ENCODE measurements around the gene SLC46A3.

SLC46A3 gene

DNA sequence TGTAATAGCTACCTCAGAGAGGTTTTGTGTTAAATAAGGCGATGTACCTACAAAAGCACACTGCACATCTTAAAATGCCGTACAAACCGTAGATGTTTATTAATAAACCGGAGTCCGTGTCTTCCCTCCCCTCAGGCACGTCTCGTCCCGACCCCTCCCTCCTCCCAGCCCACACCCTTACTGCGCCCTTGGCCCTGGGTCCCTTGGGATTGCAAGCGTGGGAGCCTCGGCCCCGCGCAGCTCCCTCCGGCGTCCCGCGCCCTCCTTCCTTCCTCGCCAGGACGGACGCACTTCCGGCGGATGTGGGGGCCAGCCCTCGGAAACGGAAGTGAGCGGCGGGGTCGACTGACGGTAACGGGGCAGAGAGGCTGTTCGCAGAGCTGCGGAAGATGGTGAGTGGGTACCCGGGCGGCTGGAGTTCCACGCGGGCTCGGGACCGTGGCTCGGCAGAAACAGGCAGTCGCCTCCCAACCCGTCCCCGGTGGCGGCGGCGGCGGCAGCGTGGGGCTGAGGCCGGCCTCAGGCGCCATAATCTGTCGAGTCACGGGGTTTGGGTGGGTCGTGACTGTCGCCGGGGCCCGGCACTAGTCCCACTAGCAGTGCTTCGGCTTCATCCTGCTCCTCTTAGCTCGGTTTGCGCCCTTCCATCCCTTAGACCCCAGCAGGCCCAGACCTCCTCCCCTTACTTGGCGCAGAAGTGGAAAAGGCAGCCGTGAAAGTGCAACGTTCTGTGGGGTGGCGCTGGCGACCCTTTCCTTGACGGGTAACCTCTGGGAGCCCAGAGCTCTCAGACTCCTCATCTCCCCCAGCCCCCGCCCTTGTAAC, 59.8 kb downstream of the SLC46A3 start, which contains the start of gene POMP (continued):
- TF ChIP-seq ZBTB8A (tag by site-specific recombination; IDR thresholded peaks at IDR 0.05) = peak; percentile 64
- TF ChIP-seq ZNF549 (tag by site-specific recombination; IDR thresholded peaks at IDR 0.05) = no peak
- TF ChIP-seq ZNF830 (tag by site-specific recombination; IDR thresholded peaks at IDR 0.05; ENCODE audit: low read depth) = no peak
- TF ChIP-seq, protein P1, sequence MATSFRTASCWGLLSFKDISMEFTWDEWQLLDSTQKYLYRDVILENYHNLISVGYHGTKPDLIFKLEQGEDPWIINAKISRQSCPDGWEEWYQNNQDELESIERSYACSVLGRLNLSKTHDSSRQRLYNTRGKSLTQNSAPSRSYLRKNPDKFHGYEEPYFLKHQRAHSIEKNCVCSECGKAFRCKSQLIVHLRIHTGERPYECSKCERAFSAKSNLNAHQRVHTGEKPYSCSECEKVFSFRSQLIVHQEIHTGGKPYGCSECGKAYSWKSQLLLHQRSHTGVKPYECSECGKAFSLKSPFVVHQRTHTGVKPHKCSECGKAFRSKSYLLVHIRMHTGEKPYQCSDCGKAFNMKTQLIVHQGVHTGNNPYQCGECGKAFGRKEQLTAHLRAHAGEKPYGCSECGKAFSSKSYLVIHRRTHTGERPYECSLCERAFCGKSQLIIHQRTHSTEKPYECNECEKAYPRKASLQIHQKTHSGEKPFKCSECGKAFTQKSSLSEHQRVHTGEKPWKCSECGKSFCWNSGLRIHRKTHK (tag by site-specific recombination; IDR thresholded peaks at IDR 0.05) = no peak
- no peak for TF ChIP-seq BCL11A (tag by site-specific recombination; IDR thresholded peaks at IDR 0.05; ENCODE audit: low read depth)
- TF ChIP-seq, protein P2, sequence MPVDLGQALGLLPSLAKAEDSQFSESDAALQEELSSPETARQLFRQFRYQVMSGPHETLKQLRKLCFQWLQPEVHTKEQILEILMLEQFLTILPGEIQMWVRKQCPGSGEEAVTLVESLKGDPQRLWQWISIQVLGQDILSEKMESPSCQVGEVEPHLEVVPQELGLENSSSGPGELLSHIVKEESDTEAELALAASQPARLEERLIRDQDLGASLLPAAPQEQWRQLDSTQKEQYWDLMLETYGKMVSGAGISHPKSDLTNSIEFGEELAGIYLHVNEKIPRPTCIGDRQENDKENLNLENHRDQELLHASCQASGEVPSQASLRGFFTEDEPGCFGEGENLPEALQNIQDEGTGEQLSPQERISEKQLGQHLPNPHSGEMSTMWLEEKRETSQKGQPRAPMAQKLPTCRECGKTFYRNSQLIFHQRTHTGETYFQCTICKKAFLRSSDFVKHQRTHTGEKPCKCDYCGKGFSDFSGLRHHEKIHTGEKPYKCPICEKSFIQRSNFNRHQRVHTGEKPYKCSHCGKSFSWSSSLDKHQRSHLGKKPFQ (tag by site-specific recombination; IDR thresholded peaks at IDR 0.05) = no peak
- TF ChIP-seq, protein P3, sequence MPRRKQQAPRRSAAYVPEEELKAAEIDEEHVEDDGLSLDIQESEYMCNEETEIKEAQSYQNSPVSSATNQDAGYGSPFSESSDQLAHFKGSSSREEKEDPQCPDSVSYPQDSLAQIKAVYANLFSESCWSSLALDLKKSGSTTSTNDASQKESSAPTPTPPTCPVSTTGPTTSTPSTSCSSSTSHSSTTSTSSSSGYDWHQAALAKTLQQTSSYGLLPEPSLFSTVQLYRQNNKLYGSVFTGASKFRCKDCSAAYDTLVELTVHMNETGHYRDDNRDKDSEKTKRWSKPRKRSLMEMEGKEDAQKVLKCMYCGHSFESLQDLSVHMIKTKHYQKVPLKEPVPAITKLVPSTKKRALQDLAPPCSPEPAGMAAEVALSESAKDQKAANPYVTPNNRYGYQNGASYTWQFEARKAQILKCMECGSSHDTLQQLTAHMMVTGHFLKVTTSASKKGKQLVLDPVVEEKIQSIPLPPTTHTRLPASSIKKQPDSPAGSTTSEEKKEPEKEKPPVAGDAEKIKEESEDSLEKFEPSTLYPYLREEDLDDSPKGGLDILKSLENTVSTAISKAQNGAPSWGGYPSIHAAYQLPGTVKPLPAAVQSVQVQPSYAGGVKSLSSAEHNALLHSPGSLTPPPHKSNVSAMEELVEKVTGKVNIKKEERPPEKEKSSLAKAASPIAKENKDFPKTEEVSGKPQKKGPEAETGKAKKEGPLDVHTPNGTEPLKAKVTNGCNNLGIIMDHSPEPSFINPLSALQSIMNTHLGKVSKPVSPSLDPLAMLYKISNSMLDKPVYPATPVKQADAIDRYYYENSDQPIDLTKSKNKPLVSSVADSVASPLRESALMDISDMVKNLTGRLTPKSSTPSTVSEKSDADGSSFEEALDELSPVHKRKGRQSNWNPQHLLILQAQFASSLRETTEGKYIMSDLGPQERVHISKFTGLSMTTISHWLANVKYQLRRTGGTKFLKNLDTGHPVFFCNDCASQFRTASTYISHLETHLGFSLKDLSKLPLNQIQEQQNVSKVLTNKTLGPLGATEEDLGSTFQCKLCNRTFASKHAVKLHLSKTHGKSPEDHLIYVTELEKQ (tag by site-specific recombination; IDR thresholded peaks at IDR 0.05; ENCODE audit: borderline replicate concordance) = no peak
- TF ChIP-seq ZNF423 (tag by site-specific recombination; IDR thresholded peaks at IDR 0.05) = peak; percentile 99
- TF ChIP-seq, protein P4, sequence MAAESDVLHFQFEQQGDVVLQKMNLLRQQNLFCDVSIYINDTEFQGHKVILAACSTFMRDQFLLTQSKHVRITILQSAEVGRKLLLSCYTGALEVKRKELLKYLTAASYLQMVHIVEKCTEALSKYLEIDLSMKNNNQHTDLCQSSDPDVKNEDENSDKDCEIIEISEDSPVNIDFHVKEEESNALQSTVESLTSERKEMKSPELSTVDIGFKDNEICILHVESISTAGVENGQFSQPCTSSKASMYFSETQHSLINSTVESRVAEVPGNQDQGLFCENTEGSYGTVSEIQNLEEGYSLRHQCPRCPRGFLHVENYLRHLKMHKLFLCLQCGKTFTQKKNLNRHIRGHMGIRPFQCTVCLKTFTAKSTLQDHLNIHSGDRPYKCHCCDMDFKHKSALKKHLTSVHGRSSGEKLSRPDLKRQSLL (tag by site-specific recombination; IDR thresholded peaks at IDR 0.05) = no peak
- TF ChIP-seq ZNF24 (tag by site-specific recombination; IDR thresholded peaks at IDR 0.05) = no peak
- TF ChIP-seq, protein P5, sequence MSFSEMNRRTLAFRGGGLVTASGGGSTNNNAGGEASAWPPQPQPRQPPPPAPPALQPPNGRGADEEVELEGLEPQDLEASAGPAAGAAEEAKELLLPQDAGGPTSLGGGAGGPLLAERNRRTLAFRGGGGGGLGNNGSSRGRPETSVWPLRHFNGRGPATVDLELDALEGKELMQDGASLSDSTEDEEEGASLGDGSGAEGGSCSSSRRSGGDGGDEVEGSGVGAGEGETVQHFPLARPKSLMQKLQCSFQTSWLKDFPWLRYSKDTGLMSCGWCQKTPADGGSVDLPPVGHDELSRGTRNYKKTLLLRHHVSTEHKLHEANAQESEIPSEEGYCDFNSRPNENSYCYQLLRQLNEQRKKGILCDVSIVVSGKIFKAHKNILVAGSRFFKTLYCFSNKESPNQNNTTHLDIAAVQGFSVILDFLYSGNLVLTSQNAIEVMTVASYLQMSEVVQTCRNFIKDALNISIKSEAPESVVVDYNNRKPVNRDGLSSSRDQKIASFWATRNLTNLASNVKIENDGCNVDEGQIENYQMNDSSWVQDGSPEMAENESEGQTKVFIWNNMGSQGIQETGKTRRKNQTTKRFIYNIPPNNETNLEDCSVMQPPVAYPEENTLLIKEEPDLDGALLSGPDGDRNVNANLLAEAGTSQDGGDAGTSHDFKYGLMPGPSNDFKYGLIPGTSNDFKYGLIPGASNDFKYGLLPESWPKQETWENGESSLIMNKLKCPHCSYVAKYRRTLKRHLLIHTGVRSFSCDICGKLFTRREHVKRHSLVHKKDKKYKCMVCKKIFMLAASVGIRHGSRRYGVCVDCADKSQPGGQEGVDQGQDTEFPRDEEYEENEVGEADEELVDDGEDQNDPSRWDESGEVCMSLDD (tag by site-specific recombination; IDR thresholded peaks at IDR 0.05) = no peak
- TF ChIP-seq YY1 (tag by site-specific recombination; IDR thresholded peaks at IDR 0.05) = no peak
- TF ChIP-seq ZNF132 (tag by site-specific recombination; IDR thresholded peaks at IDR 0.05; ENCODE audit: borderline replicate concordance) = no peak
- TF ChIP-seq ZNF837 (tag by site-specific recombination; IDR thresholded peaks at IDR 0.05) = no peak
- no peak for TF ChIP-seq ZNF571 (tag by site-specific recombination; IDR thresholded peaks at IDR 0.05)
- no peak for TF ChIP-seq ZNF596 (tag by site-specific recombination; IDR thresholded peaks at IDR 0.05)
- TF ChIP-seq, protein P6, sequence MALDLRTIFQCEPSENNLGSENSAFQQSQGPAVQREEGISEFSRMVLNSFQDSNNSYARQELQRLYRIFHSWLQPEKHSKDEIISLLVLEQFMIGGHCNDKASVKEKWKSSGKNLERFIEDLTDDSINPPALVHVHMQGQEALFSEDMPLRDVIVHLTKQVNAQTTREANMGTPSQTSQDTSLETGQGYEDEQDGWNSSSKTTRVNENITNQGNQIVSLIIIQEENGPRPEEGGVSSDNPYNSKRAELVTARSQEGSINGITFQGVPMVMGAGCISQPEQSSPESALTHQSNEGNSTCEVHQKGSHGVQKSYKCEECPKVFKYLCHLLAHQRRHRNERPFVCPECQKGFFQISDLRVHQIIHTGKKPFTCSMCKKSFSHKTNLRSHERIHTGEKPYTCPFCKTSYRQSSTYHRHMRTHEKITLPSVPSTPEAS (tag by site-specific recombination; IDR thresholded peaks at IDR 0.05) = no peak
- TF ChIP-seq ZNF843 (tag by site-specific recombination; IDR thresholded peaks at IDR 0.05) = peak; percentile 44; the same call in 1 of the 2 replicates
- TF ChIP-seq, protein P7, sequence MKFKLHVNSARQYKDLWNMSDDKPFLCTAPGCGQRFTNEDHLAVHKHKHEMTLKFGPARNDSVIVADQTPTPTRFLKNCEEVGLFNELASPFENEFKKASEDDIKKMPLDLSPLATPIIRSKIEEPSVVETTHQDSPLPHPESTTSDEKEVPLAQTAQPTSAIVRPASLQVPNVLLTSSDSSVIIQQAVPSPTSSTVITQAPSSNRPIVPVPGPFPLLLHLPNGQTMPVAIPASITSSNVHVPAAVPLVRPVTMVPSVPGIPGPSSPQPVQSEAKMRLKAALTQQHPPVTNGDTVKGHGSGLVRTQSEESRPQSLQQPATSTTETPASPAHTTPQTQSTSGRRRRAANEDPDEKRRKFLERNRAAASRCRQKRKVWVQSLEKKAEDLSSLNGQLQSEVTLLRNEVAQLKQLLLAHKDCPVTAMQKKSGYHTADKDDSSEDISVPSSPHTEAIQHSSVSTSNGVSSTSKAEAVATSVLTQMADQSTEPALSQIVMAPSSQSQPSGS (tag by site-specific recombination; IDR thresholded peaks at IDR 0.05; ENCODE audit: low read depth) = no peak
- no peak for TF ChIP-seq ZNF2 (tag by site-specific recombination; IDR thresholded peaks at IDR 0.05)
- TF ChIP-seq HOXD13 (CRISPR knock-in tag; IDR thresholded peaks at IDR 0.05; ENCODE audit: borderline replicate concordance) = no peak
- TF ChIP-seq ZFHX2 (tag by site-specific recombination; conservative IDR thresholded peaks at IDR 0.05) = peak; percentile 92
- no peak for TF ChIP-seq ZNF544 (tag by site-specific recombination; IDR thresholded peaks at IDR 0.05)
- TF ChIP-seq ZBTB21 (tag by site-specific recombination; IDR thresholded peaks at IDR 0.05) = peak; percentile 13; the same call in 1 of the 2 replicates
- TF ChIP-seq ZNF555 (tag by site-specific recombination; conservative IDR thresholded peaks at IDR 0.05) = no peak
- no peak for TF ChIP-seq ZNF324 (tag by site-specific recombination; IDR thresholded peaks at IDR 0.05)
